Fibroblast of lung (primary cell): ENCODE data around the gene ANKRD53. TPM values are rescaled to one million over a fixed set of nuclear protein-coding genes. Genes with fewer than 3 reads are reported as not detected.

Experiments
- DNase-seq, 2 donors: peaks; one replicate each; pipeline versions ENCODE4 v3.0.0 to v3.0.0-alpha.2; 2010; ENCODE audit warnings: low read depth in 2 of 2
- H2AFZ ChIP-seq: 2 replicates; pipeline ENCODE4 v1.5.1; 2012; ENCODE audit warnings: low read length, control low read depth, inconsistent platforms
- H3K27ac ChIP-seq: 2 replicates; pipeline ENCODE4 v1.5.1; 2011; ENCODE audit warnings: low read length, control low read depth; ENCODE audit not compliant: insufficient read depth
- H3K27me3 ChIP-seq: 2 replicates; pipeline ENCODE4 v1.5.1; 2011; ENCODE audit warnings: mild to moderate bottlenecking, low read length; ENCODE audit not compliant: control insufficient read depth, insufficient read depth
- H3K36me3 ChIP-seq: 2 replicates; pipeline ENCODE4 v1.5.1; 2011; ENCODE audit warnings: low read length; ENCODE audit not compliant: control insufficient read depth, insufficient read depth
- H3K4me1 ChIP-seq: 2 replicates; pipeline ENCODE4 v1.5.1; 2011; ENCODE audit warnings: low read length; ENCODE audit not compliant: control insufficient read depth, insufficient read depth; ENCODE audit errors: extremely low read depth
- H3K4me2 ChIP-seq: 2 replicates; pipeline ENCODE4 v1.5.1; 2011; ENCODE audit warnings: low read length, control low read depth; ENCODE audit not compliant: insufficient read depth; ENCODE audit errors: extremely low read depth
- H3K4me3 ChIP-seq, 4 experiments: fragments of 200-600 bp in 1 of 4; sonication (generic) in 1 of 4; replicated peaks in 1 of 4; 2 replicates each; pipeline ENCODE4 v1.5.1; 2011 to 2016; ENCODE audit warnings: low read length in 4 of 4, low read depth in 3 of 4, mild to moderate bottlenecking in 3 of 4, control low read depth in 2 of 4, inconsistent platforms in 1 of 4, mixed read lengths in 1 of 4; ENCODE audit not compliant: insufficient read depth in 1 of 4; ENCODE audit errors: control extremely low read depth in 1 of 4
- H3K79me2 ChIP-seq: 2 replicates; pipeline ENCODE4 v1.5.1; 2012; ENCODE audit warnings: mild to moderate bottlenecking, low read length, inconsistent platforms; ENCODE audit not compliant: control insufficient read depth, insufficient read depth
- H3K9ac ChIP-seq: 2 replicates; pipeline ENCODE4 v1.5.1; 2011; ENCODE audit warnings: mild to moderate bottlenecking, low read length, control low read depth; ENCODE audit not compliant: insufficient read depth
- H3K9me3 ChIP-seq: 2 replicates; pipeline ENCODE4 v1.5.1; 2012; ENCODE audit warnings: low read depth, low read length; ENCODE audit not compliant: control insufficient read depth, insufficient read depth
- H4K20me1 ChIP-seq: 2 replicates; pipeline ENCODE4 v1.5.1; 2011; ENCODE audit warnings: low read length; ENCODE audit not compliant: control insufficient read depth, insufficient read depth; ENCODE audit errors: extremely low read depth
- CTCF ChIP-seq, 2 donors: IDR thresholded peaks in 1 of 2; conservative IDR thresholded peaks in 1 of 2; 1 replicate in 1 of 2; 2 replicates in 1 of 2; pipeline ENCODE4 v1.5.1; 2011 to 2012; ENCODE audit warnings: low read length in 2 of 2, control low read depth in 1 of 2, inconsistent platforms in 1 of 2, low read depth in 1 of 2, mild to moderate bottlenecking in 1 of 2
- EZH2 ChIP-seq: IDR thresholded peaks from 2 replicates; pipeline ENCODE4 v1.5.1; 2012; ENCODE audit warnings: low read length, control low read depth, mild to moderate bottlenecking; ENCODE audit errors: missing control alignments
- polyA plus RNA-seq, 2 donors: library from polyadenylated mRNA; depleted of rRNA in 1 of 2; stranded (reverse) in 1 of 2; unstranded in 1 of 2; fragments of >200 nt; gene quantifications; 2 replicates each; pipeline ENCODE4 v1.2.1, GENCODE V29; 2011 to 2012; ENCODE audit warnings: missing spikeins in 1 of 2
- total RNA-seq: library from RNA; depleted of rRNA; stranded (reverse); fragments of >200 nt; gene quantifications from 2 replicates; pipeline ENCODE4 v1.2.1, GENCODE V29; 2014

Gene ANKRD53
- total and polyA plus RNA-seq, 2 donors (not counting 1 experiment from before 2014, with no cell fraction given) = 0.58 to 1.3 TPM

GRCh38 chr2:70988151-70988550, 9.7 kb downstream of the ANKRD53 start:
- H3K4me1 ChIP-seq = no peaks in the 10 kb centered on the region
- DNase-seq = no peak
- no peak for TF ChIP-seq CTCF (conservative IDR thresholded peaks at IDR 0.05 in 1 of 2, IDR thresholded peaks at IDR 0.05 in 1 of 2; ENCODE audit: low read depth in 1 of 2, low read length in 2 of 2)
- no peak for TF ChIP-seq EZH2
- peaks cover 12% of the 10 kb centered on the region for H3K36me3 ChIP-seq
- H3K4me2 ChIP-seq = no peak overlapping the region
- no peak overlapping the region for H3K4me3 ChIP-seq
- no peak overlapping the region for H3K27ac ChIP-seq
- H2AFZ ChIP-seq = no peak overlapping the region
- H3K9me3 ChIP-seq = no peaks in the 10 kb centered on the region
- no peak overlapping the region for H3K9ac ChIP-seq
- H3K79me2 ChIP-seq = peaks cover 6% of the 10 kb centered on the region
- H4K20me1 ChIP-seq = no peaks in the 10 kb centered on the region
- H3K27me3 ChIP-seq = no peaks in the 10 kb centered on the region

GRCh38 chr2:70988726-70989648, 10.6 kb downstream of the ANKRD53 start:
- H3K9me3 ChIP-seq = no peaks in the 10 kb centered on the region
- H3K27me3 ChIP-seq = no peaks in the 10 kb centered on the region
- no peak overlapping the region for H3K9ac ChIP-seq
- no peak overlapping the region for H3K27ac ChIP-seq
- peaks cover 14% of the 10 kb centered on the region for H3K79me2 ChIP-seq
- H2AFZ ChIP-seq = no peak overlapping the region
- H3K4me1 ChIP-seq = peaks cover 3% of the 10 kb centered on the region
- no peak overlapping the region for H3K4me2 ChIP-seq
- H3K4me3 ChIP-seq = no peak overlapping the region
- no peak for DNase-seq
- H3K36me3 ChIP-seq = peaks cover 12% of the 10 kb centered on the region
- H4K20me1 ChIP-seq = no peaks in the 10 kb centered on the region
- TF ChIP-seq CTCF (conservative IDR thresholded peaks at IDR 0.05 in 1 of 2, IDR thresholded peaks at IDR 0.05 in 1 of 2; ENCODE audit: low read depth in 1 of 2, low read length in 2 of 2) = no peak
- no peak for TF ChIP-seq EZH2

GRCh38 chr2:70990216-70990615, 11.8 kb downstream of the ANKRD53 start:
- H3K4me3 ChIP-seq = no peak overlapping the region
- no peak for TF ChIP-seq EZH2
- no peak for TF ChIP-seq CTCF (conservative IDR thresholded peaks at IDR 0.05 in 1 of 2, IDR thresholded peaks at IDR 0.05 in 1 of 2; ENCODE audit: low read depth in 1 of 2, low read length in 2 of 2)
- H4K20me1 ChIP-seq = no peaks in the 10 kb centered on the region
- peaks cover 4% of the 10 kb centered on the region for H3K4me1 ChIP-seq
- no peaks in the 10 kb centered on the region for H3K9me3 ChIP-seq
- no peak overlapping the region for H2AFZ ChIP-seq
- no peak for DNase-seq
- peaks cover 12% of the 10 kb centered on the region for H3K36me3 ChIP-seq
- no peak overlapping the region for H3K27ac ChIP-seq
- H3K4me2 ChIP-seq = no peak overlapping the region
- peaks cover 20% of the 10 kb centered on the region for H3K79me2 ChIP-seq
- H3K27me3 ChIP-seq = no peaks in the 10 kb centered on the region
- no peak overlapping the region for H3K9ac ChIP-seq
